ENCODE data around the gene HMG20B. TPM values are rescaled to one million over a fixed set of nuclear protein-coding genes. Genes with fewer than 3 reads are reported as not detected.
A peak's percentile ranks its signal among the peaks of the same experiment; 100 is the strongest.

HMG20B gene
- total RNA-seq, 2 experiments from 2014 or later = 63.3 to 65.9 TPM

GRCh38 chr19:3617463-3617862, 44.7 kb downstream of the HMG20B start:
- peaks cover 13% of the 10 kb centered on the region for H3K4me1 Mint-ChIP-seq (ENCODE audit: low read depth)
- peak; percentile 31 for DNase-seq
- CTCF ChIA-PET = no interaction called here
- H3K36me3 Mint-ChIP-seq (ENCODE audit: low read depth) = peaks cover 3% of the 10 kb centered on the region
- H3K4me3 Mint-ChIP-seq = no peak overlapping the region
- no peaks in the 10 kb centered on the region for H3K9me3 Mint-ChIP-seq
- intact Hi-C loops (cut with micrococcal nuclease) = no loop called here
- no peak overlapping the region for H3K27ac Mint-ChIP-seq
- no peaks in the 10 kb centered on the region for H3K27me3 Mint-ChIP-seq (ENCODE audit: low read depth)

- Mint-ChIP-seq H3K4me1 (ENCODE audit: low read depth) (peaks cover 13% of the 10 kb centered on the region), H3K27ac (no peak overlapping the region), H3K27me3 (ENCODE audit: low read depth) (no peaks in the 10 kb centered on the region), H3K36me3 (ENCODE audit: low read depth) (peaks cover 3% of the 10 kb centered on the region), H3K4me3 (no peak overlapping the region), H3K9me3 (no peaks in the 10 kb centered on the region)
- intact Hi-C loops (cut with micrococcal nuclease) = loop anchor here (1.0 to 2.0 kb wide), 2 partner anchors 32 to 71 kb away; no protein-coding TSS in a partner anchor
- CTCF ChIA-PET = interaction anchor here (0.6 to 1.3 kb wide), 6 partner anchors 26 to 728 kb away, joined by 3 to 7 read pairs (median 3); partner anchors contain the start of gene MFSD12
- DNase-seq = peak; percentile 55
Observed at GRCh38 chr19:3618144-3618810, 45.5 kb downstream of the HMG20B start.

- Mint-ChIP-seq H3K4me3 (no peak overlapping the region), H3K27ac (no peak overlapping the region), H3K27me3 (ENCODE audit: low read depth) (no peaks in the 10 kb centered on the region), H3K9me3 (no peaks in the 10 kb centered on the region), H3K4me1 (ENCODE audit: low read depth) (peaks cover 15% of the 10 kb centered on the region), H3K36me3 (ENCODE audit: low read depth) (peaks cover 3% of the 10 kb centered on the region)
- CTCF ChIA-PET = interaction anchor here (0.6 to 1.3 kb wide), 6 partner anchors 27 to 729 kb away, joined by 3 to 7 read pairs (median 3); partner anchors contain the start of gene MFSD12
- intact Hi-C loops (cut with micrococcal nuclease) = loop anchor here (1.0 to 2.0 kb wide), 2 partner anchors 33 to 72 kb away; no protein-coding TSS in a partner anchor
- no peak for DNase-seq
Observed at GRCh38 chr19:3618811-3619630, 46.3 kb downstream of the HMG20B start.

- no peaks in the 10 kb centered on the region for H3K27me3 Mint-ChIP-seq (ENCODE audit: low read depth)
- no peak overlapping the region for H3K4me3 Mint-ChIP-seq
- H3K36me3 Mint-ChIP-seq (ENCODE audit: low read depth) = peaks cover 4% of the 10 kb centered on the region
- no peak overlapping the region for H3K27ac Mint-ChIP-seq
- CTCF ChIA-PET = interaction anchor here (0.7 to 1.3 kb wide), 3 partner anchors 27 to 80 kb away, joined by 3 read pairs; no protein-coding TSS in a partner anchor
- H3K4me1 Mint-ChIP-seq (ENCODE audit: low read depth) = peaks cover 21% of the 10 kb centered on the region
- intact Hi-C loops (cut with micrococcal nuclease) = loop anchor here (2.0 kb wide), 1 partner anchor 73 kb away; no protein-coding TSS in a partner anchor
- no peak for DNase-seq
- no peaks in the 10 kb centered on the region for H3K9me3 Mint-ChIP-seq
Observed at GRCh38 chr19:3619631-3620012, 46.9 kb downstream of the HMG20B start.

GRCh38 chr19:3620145-3620816, 47.5 kb downstream of the HMG20B start:
- Mint-ChIP-seq H3K4me3 (no peak overlapping the region), H3K27me3 (ENCODE audit: low read depth) (no peaks in the 10 kb centered on the region), H3K9me3 (no peaks in the 10 kb centered on the region), H3K4me1 (ENCODE audit: low read depth) (peaks cover 27% of the 10 kb centered on the region), H3K36me3 (ENCODE audit: low read depth) (peaks cover 4% of the 10 kb centered on the region), H3K27ac (no peak overlapping the region)
- CTCF ChIA-PET = interaction anchor here (0.7 kb wide), 1 partner anchor 75 kb away, joined by 3 read pairs; no protein-coding TSS in a partner anchor
- no peak for DNase-seq
- intact Hi-C loops (cut with micrococcal nuclease) = no loop called here

- Mint-ChIP-seq H3K27ac (no peak overlapping the region), H3K36me3 (ENCODE audit: low read depth) (peaks cover 4% of the 10 kb centered on the region)
Observed at GRCh38 chr19:3620817-3621547, 48.2 kb downstream of the HMG20B start.

GRCh38 chr19:3621689-3622088, 48.9 kb downstream of the HMG20B start:
- H3K36me3 Mint-ChIP-seq (ENCODE audit: low read depth) = peaks cover 4% of the 10 kb centered on the region
- CTCF ChIA-PET = interaction anchor here (1.1 to 1.5 kb wide), 2 partner anchors 31 to 36 kb away, joined by 3 to 4 read pairs; partner anchors contain the start of gene GIPC3
- intact Hi-C loops (cut with micrococcal nuclease) = no loop called here
- H3K27me3 Mint-ChIP-seq (ENCODE audit: low read depth) = no peaks in the 10 kb centered on the region
- H3K27ac Mint-ChIP-seq = no peak overlapping the region
- H3K9me3 Mint-ChIP-seq = no peaks in the 10 kb centered on the region
- H3K4me3 Mint-ChIP-seq = no peak overlapping the region
- no peak for DNase-seq
- peaks cover 35% of the 10 kb centered on the region for H3K4me1 Mint-ChIP-seq (ENCODE audit: low read depth)

More at GRCh38 chr19:3620817-3621547, 48.2 kb downstream of the HMG20B start:
- Mint-ChIP-seq H3K4me1 (ENCODE audit: low read depth) (peaks cover 32% of the 10 kb centered on the region), H3K9me3 (no peaks in the 10 kb centered on the region), H3K27me3 (ENCODE audit: low read depth) (no peaks in the 10 kb centered on the region), H3K4me3 (no peak overlapping the region)
- DNase-seq = no peak
- CTCF ChIA-PET = interaction anchor here (1.1 to 1.5 kb wide), 2 partner anchors 30 to 35 kb away, joined by 3 to 4 read pairs; partner anchors contain the start of gene GIPC3
- intact Hi-C loops (cut with micrococcal nuclease) = no loop called here

GRCh38 chr19:3622224-3622623, 49.5 kb downstream of the HMG20B start:
- Mint-ChIP-seq H3K4me1 (ENCODE audit: low read depth) (peaks cover 38% of the 10 kb centered on the region), H3K4me3 (no peak overlapping the region), H3K27ac (no peak overlapping the region), H3K9me3 (no peaks in the 10 kb centered on the region), H3K36me3 (ENCODE audit: low read depth) (peaks cover 4% of the 10 kb centered on the region), H3K27me3 (ENCODE audit: low read depth) (no peaks in the 10 kb centered on the region)
- intact Hi-C loops (cut with micrococcal nuclease) = no loop called here
- DNase-seq = no peak
- CTCF ChIA-PET = interaction anchor here (1.1 to 1.5 kb wide), 2 partner anchors 31 to 36 kb away, joined by 3 to 4 read pairs; partner anchors contain the start of gene GIPC3

- intact Hi-C loops (cut with micrococcal nuclease) = no loop called here
- CTCF ChIA-PET = no interaction called here
- DNase-seq = no peak
- H3K27ac Mint-ChIP-seq = no peak overlapping the region
- no peak overlapping the region for H3K4me3 Mint-ChIP-seq
- H3K9me3 Mint-ChIP-seq = no peaks in the 10 kb centered on the region
- H3K4me1 Mint-ChIP-seq (ENCODE audit: low read depth) = peaks cover 29% of the 10 kb centered on the region
- H3K27me3 Mint-ChIP-seq (ENCODE audit: low read depth) = no peaks in the 10 kb centered on the region
- peaks cover 2% of the 10 kb centered on the region for H3K36me3 Mint-ChIP-seq (ENCODE audit: low read depth)
Observed at GRCh38 chr19:3623716-3624115, 51.0 kb downstream of the HMG20B start.

- Mint-ChIP-seq H3K27me3 (ENCODE audit: low read depth) (no peaks in the 10 kb centered on the region), H3K36me3 (ENCODE audit: low read depth) (peaks cover 2% of the 10 kb centered on the region), H3K9me3 (no peaks in the 10 kb centered on the region), H3K4me1 (ENCODE audit: low read depth) (peaks cover 29% of the 10 kb centered on the region), H3K4me3 (peak overlapping the region; percentile 79), H3K27ac (peak overlapping the region; percentile 59)
- no peak for DNase-seq
- CTCF ChIA-PET = interaction anchor here (1.1 kb wide), 1 partner anchor 64 kb away, joined by 3 read pairs; no protein-coding TSS in a partner anchor
- intact Hi-C loops (cut with micrococcal nuclease) = loop anchor here (2.0 to 5.0 kb wide), 3 partner anchors 71 to 441 kb away; partner anchors contain the start of genes MRPL54 and ZBTB7A
Observed at GRCh38 chr19:3625996-3626472, 53.3 kb downstream of the HMG20B start.

All from activated naive CD4-positive, alpha-beta T cell treated with anti-CD3 and anti-CD28 coated beads for 36 hours (primary cell).